ENCODE data around the gene FBXO4.

GRCh38 chr5:41878173-41878572 lies 46.9 kb upstream of the FBXO4 start:
- TF ChIP-seq CTCF (IDR thresholded peaks at IDR 0.05): no peak
- TF ChIP-seq POLR2A (IDR thresholded peaks at IDR 0.05): no peak
- no peak for TF ChIP-seq POLR2AphosphoS5 (IDR thresholded peaks at IDR 0.05)

All from prostate gland (tissue), 2 donors.